K562 (cell line): ENCODE data around the gene TFF3. TPM values are rescaled to one million over a fixed set of nuclear protein-coding genes. Genes with fewer than 3 reads are reported as not detected.
A peak's percentile ranks its signal among the peaks of the same experiment; 100 is the strongest.

Experiments used
- ATAC-seq: fragments of 200-7000 bp; cut with Tn5 transposase; 3 replicates; pipeline ENCODE4 v1.9.1; 2020; ENCODE audit warnings: moderate library complexity
- BruUV-seq: library from RNA; stranded (reverse); fragments of 400-500 nt; replicated peaks from 2 replicates; lab custom pipeline; 2021; lab: Mats Ljungman, UMichigan
- CTCF ChIA-PET: fragments of 300-600 bp; formaldehyde crosslinking; extraction: SDS; loops from one replicate; lab custom pipeline; 2021; ENCODE audit warnings: low intra/inter-chr PET ratio; lab: Yijun Ruan, JAX
- POLR2A ChIA-PET: fragments of 300-600, 350-650 bp; sonication (Branson Sonifier 250); formaldehyde crosslinking; extraction: SDS; loops from one replicate; lab custom pipeline; 2021; ENCODE audit warnings: antibody characterized with exemption, inconsistent platforms; lab: Yijun Ruan, JAX
- DNase-seq, 4 experiments: peaks; one replicate each; pipeline versions ENCODE4 v3.0.0 to v3.0.0-alpha.2; 2011 to 2018; ENCODE audit warnings: low spot score in 3 of 4, mixed read lengths in 3 of 4; ENCODE audit errors: extremely low read depth in 1 of 4
- FAIRE-seq: peaks from 2 replicates; lab custom pipeline; 2011; peaks lifted over from hg19 to GRCh38; lab: Jason Lieb, UNC
- H2AFZ ChIP-seq: 2 replicates; pipeline ENCODE4 v1.6.0; 2011; ENCODE audit warnings: low read depth, low read length, control low read depth, inconsistent platforms
- H3K27ac ChIP-seq: fragments of 200-600 bp; 3 replicates; pipeline ENCODE4 v1.8.0; 2011; ENCODE audit warnings: low read depth, mild to moderate bottlenecking, control low read depth, inconsistent platforms, low read length, moderate library complexity, mixed read lengths; ENCODE audit errors: extremely low read depth
- H3K27me3 ChIP-seq, 2 experiments: fragments of 300-600 bp in 1 of 2; 2 replicates in 1 of 2; 3 replicates in 1 of 2; pipeline versions ENCODE4 v1.6.0 to v1.8.0; 2011; ENCODE audit warnings: inconsistent platforms in 2 of 2, low read length in 2 of 2, mild to moderate bottlenecking in 1 of 2, mixed read lengths in 1 of 2, moderate library complexity in 1 of 2; ENCODE audit not compliant: control insufficient read depth in 2 of 2, insufficient read depth in 2 of 2
- H3K36me3 ChIP-seq: fragments of 300-600 bp; 3 replicates; pipeline ENCODE4 v1.8.0; 2011; ENCODE audit warnings: mild to moderate bottlenecking, low read length, inconsistent platforms; ENCODE audit not compliant: control insufficient read depth, insufficient read depth
- H3K4me1 ChIP-seq, 2 experiments: fragments of 200-600 bp in 1 of 2; replicated peaks in 1 of 2; 2 replicates in 1 of 2; 3 replicates in 1 of 2; pipeline versions ENCODE4 v1.5.1 to v1.8.0; 2011; ENCODE audit warnings: inconsistent platforms in 2 of 2, low read length in 2 of 2, mild to moderate bottlenecking in 1 of 2, mixed read lengths in 1 of 2, moderate library complexity in 1 of 2; ENCODE audit not compliant: control insufficient read depth in 2 of 2, insufficient read depth in 2 of 2
- H3K4me2 ChIP-seq: 2 replicates; pipeline ENCODE4 v1.6.1; 2011; ENCODE audit warnings: low read length, control low read depth, inconsistent platforms, mixed read lengths; ENCODE audit not compliant: insufficient read depth
- H3K4me3 ChIP-seq: fragments of 200-600 bp; sonication (generic), shearing (Covaris generic); 2 replicates; pipeline ENCODE4 v1.5.1; 2016; ENCODE audit warnings: control low read depth, inconsistent platforms
- H3K79me2 ChIP-seq: fragments of 200-600 bp; 3 replicates; pipeline ENCODE4 v1.8.0; 2011; ENCODE audit warnings: low read length, inconsistent platforms; ENCODE audit not compliant: control insufficient read depth, insufficient read depth
- H3K9ac ChIP-seq, 2 experiments: 2 replicates each; pipeline versions ENCODE4 v1.6.0 to v1.6.1; 2011; ENCODE audit warnings: low read depth in 2 of 2, low read length in 2 of 2, control low read depth in 1 of 2, inconsistent platforms in 1 of 2, mild to moderate bottlenecking in 1 of 2, mixed read lengths in 1 of 2; ENCODE audit not compliant: insufficient read depth in 1 of 2
- H3K9me1 ChIP-seq: one replicate; pipeline ENCODE4 v1.6.0; 2011; ENCODE audit warnings: inconsistent platforms, mild to moderate bottlenecking, low read length, moderate library complexity; ENCODE audit not compliant: control insufficient read depth, insufficient read depth
- H3K9me3 ChIP-seq: replicated peaks from 2 replicates; pipeline ENCODE4 v1.5.1; 2011; ENCODE audit warnings: low read depth, low read length, inconsistent platforms; ENCODE audit not compliant: control insufficient read depth, insufficient read depth
- H4K20me1 ChIP-seq: replicated peaks from 2 replicates; pipeline ENCODE4 v1.6.1; 2011; ENCODE audit warnings: low read length, inconsistent platforms, mixed read lengths; ENCODE audit not compliant: control insufficient read depth, insufficient read depth
- BCLAF1 ChIP-seq, 2 experiments: fragments of 450-650 bp in 1 of 2; IDR thresholded peaks; 2 replicates each; pipeline ENCODE4 v1.6.1; 2011 to 2017; ENCODE audit warnings: low read depth in 2 of 2, antibody characterized with exemption in 1 of 2, borderline replicate concordance in 1 of 2, low read length in 1 of 2, mild to moderate bottlenecking in 1 of 2, mixed read lengths in 1 of 2; ENCODE audit not compliant: control insufficient read depth in 1 of 2
- NUFIP1 ChIP-seq: fragments of 450-650 bp; IDR thresholded peaks from 2 replicates; pipeline ENCODE4 v1.6.1; 2018; ENCODE audit not compliant: partially characterized antibody
- THRB ChIP-seq: fragments of 450-650 bp; formaldehyde crosslinking; conservative IDR thresholded peaks from 2 replicates; pipeline ENCODE4 v1.4.0; 2022; ENCODE audit warnings: mild to moderate bottlenecking, missing genetic modification characterization
- WGBS: fragments of 100-300 bp; shearing (Covaris generic); methylation state at CpG from one replicate; pipeline ENCODE4 v1.1.6; 2016; ENCODE audit warnings: low coverage, mixed read lengths; ENCODE audit not compliant: insufficient coverage; ENCODE audit errors: missing lambda C conversion rate; 5-methylcytosine and 5-hydroxymethylcytosine counted together
- in situ Hi-C: fragments of 300-500 bp; cut with MboI; formaldehyde crosslinking; loops from 4 replicates; pipeline ENCODE4 v1.15.0; 2018; ENCODE audit warnings: inconsistent platforms, mixed read lengths
- intact Hi-C: fragments of 100-400 bp; cut with micrococcal nuclease; formaldehyde crosslinking; loops from 2 replicates; pipeline ENCODE4 v1.14.2; 2022
- polyA plus RNA-seq, 8 experiments: library from polyadenylated mRNA; depleted of rRNA in 4 of 8; stranded (reverse) in 5 of 8; unstranded in 3 of 8; fragments of >200 nt; fragmentation: Nextera tagmentation in 2 of 8; fragmentation: Illumina TruSeq in 1 of 8; extraction: Ambion mirVana in 2 of 8; extraction: Trizol in 1 of 8; gene quantifications; 2 replicates each; pipeline versions ENCODE4 v1.2.1 to v1.2.3, GENCODE V29; 2011 to 2014; ENCODE audit warnings: inconsistent platforms in 1 of 8, missing spikeins in 1 of 8
- total RNA-seq, 7 experiments: library from RNA; depleted of rRNA in 6 of 7; stranded (reverse); fragments of >200 nt in 6 of 7; fragmentation: Illumina TruSeq in 2 of 7; extraction: Trizol in 2 of 7; gene quantifications; 2 replicates each; pipeline versions ENCODE4 v1.2.1 to v1.2.3, GENCODE V29; 2011 to 2021; ENCODE audit warnings: low replicate concordance in 1 of 7

Gene TFF3
- total and polyA plus RNA-seq, 9 of the 15 experiments (the other 6 are each of a cell fraction or from before 2014, with no cell fraction given), result 0.78 TPM; not detected in 8

GRCh38 chr21:42265231-42265812 is 49.9 kb downstream of the TFF3 start (continued):
- TF ChIP-seq BCLAF1 (IDR thresholded peaks at IDR 0.05; ENCODE audit: borderline replicate concordance in 1 of 2, control insufficient read depth in 1 of 2, low read depth in 2 of 2, low read length in 1 of 2) (no peak), NUFIP1 (no peak)

- FAIRE-seq (no peak), ATAC-seq (no peak)
- no TSS peak for BruUV-seq
- TF ChIP-seq THRB (CRISPR knock-in tag), result 0 out of 2 replicates have a peak, but pooled peaks have one; percentile 15
These were observed 50.7 kb downstream of the TFF3 start for GRCh38 chr21:42264245-42265195.

More at GRCh38 chr21:42264245-42265195, 50.7 kb downstream of the TFF3 start:
- no peak for DNase-seq
- intact Hi-C loops, result no loop called here
- peaks cover 24 to 67% of the 10 kb centered on the region in 2 experiments for H3K27me3 ChIP-seq
- no peaks in the 10 kb centered on the region for H3K4me1 ChIP-seq
- CTCF ChIA-PET, result no interaction called here
- H3K9ac ChIP-seq, result no peak overlapping the region
- H3K79me2 ChIP-seq, result no peaks in the 10 kb centered on the region
- H3K4me3 ChIP-seq, result no peak overlapping the region
- WGBS, result 0% methylated on average over 13 of the region's 13 CpGs
- in situ Hi-C loops, result no loop called here
- H3K27ac ChIP-seq, result no peak overlapping the region
- no peaks in the 10 kb centered on the region for H3K36me3 ChIP-seq
- no peaks in the 10 kb centered on the region for H3K9me3 ChIP-seq
- no peak overlapping the region for H3K4me2 ChIP-seq
- no peak overlapping the region for H2AFZ ChIP-seq
- peaks cover 17% of the 10 kb centered on the region; the same call in 1 of the 2 replicates for H4K20me1 ChIP-seq
- H3K9me1 ChIP-seq, result peaks cover 2% of the 10 kb centered on the region
- POLR2A ChIA-PET, result no interaction called here
